ENCODE data around the gene CFL2.
"Not testable (repeated sequence)": the region's sequence is repeated elsewhere in the genome, so short reads cannot be mapped to it uniquely, and the experiment has no call there.

Gene CFL2

DNA sequence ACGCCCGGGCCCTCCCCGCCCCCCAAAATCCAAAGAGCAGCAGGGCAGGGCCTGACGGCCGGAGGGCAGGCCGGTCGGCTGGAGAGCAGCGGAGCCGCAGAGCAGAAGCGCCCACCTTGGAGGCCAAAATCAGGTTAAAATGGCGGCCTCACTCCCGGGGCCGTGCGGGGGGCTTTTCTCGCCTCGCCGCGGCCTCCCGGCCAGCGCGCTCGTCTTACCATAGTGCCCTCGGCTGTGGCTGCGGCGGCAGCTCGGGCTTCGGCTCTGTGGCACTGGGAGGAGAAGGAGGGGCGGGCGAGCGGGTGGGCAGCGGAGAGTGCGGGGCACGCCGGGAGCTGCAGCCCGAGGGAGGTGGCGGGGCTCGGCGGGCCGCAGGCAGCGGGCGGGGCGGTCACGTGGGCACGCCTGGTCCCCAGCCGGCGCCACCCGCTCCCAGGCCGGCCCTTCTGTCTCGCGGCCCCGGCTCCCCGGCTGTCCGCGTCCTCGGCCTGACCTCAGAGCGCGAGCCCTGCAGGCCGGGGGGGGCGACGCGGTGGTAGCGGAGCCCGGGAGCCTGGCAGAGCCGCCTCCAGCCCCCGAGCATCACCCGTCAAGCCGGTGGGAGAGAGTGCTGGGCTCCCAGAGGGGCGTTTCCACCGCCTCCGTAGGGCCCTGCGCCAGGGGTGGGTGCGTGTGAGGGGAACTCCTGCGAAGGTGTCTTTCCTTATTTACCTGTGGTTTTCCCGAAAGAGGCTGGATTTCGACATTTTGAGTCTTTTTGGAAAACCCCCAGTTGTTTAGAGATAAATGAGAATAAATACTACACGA is at the start of gene CFL2:
TSS of gene CFL2 (minus strand) at position 274 of the 807 bp plus-strand sequence. CDS start at position 221, 53 bp downstream.
- peak; percentile 96 for DNase-seq

DNA sequence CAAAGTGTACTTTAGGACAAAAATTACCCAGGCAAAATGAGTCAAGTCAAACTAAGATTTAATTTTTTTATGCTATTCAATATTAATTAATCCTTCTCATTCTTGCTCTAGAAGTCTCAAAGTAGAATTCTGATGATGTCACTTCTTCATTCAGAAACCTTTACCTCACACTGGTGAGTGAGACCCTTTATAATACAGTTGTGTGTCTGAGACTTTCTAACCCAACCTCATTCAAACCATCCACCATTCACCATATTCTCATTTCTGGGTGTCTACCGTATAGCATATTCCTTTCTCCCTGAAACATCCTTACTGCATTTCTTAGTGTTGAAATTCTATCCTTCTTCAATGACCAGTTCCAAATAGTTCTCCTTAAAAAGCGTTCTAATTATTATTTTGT is 40.8 kb upstream of the CFL2 start:
- no peak for DNase-seq

DNA sequence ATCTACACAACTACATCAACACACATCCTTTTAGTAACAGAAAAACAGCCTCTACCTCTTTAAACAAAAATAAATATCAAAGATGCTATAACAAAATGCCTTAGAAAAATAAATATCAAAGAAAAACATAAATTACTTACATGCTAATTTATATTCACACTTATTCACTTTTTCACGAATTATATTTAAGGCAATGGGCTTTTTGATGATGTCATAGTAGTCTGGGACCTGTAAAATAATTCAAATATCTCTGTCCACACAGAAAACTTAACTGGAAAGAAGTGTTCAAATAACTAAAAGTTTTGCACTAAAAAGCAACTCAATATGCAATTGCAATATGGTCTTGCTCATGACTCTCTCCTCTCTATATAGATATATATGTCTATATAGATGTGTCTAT is 40.3 kb upstream of the CFL2 start:
- DNase-seq = no peak

DNA sequence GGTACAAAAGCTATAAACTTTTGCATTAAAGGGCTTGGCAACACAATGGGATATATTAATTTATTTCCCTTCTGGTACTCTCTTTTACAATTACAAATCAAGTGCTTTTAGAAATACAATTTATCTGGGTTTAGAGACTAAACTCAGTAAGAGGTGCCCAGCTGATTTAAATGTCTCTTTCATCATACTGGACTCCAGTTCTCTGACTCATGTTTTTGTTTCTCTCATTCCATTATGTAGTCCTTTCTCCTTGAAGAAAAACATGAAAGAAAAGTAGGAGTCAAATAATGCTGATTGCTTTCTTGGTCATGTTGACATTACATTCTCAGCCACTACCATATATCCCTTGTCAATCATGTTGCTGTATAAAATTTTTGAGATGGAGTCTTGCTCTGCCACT is 36.3 kb upstream of the CFL2 start:
- no peak for DNase-seq

DNA sequence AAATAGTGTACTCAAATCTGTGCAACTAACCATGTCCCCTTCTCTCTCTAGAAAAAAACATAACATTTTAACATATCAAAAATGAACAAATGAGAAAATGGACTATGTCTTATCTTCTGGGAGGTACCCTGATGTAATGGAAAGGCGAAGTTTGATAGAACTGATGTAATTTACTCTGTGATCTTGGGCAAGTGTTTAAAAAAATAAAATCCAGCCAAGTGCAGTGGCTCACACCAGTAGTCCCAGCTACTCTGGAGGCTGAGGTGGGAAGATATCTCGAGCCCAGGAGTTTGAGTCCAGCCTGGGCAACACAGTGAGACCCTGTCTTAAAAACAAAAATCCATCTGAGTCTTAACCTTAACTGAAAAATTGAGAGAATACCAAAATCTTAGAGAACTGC is 35.8 kb upstream of the CFL2 start:
- no peak for DNase-seq

DNA sequence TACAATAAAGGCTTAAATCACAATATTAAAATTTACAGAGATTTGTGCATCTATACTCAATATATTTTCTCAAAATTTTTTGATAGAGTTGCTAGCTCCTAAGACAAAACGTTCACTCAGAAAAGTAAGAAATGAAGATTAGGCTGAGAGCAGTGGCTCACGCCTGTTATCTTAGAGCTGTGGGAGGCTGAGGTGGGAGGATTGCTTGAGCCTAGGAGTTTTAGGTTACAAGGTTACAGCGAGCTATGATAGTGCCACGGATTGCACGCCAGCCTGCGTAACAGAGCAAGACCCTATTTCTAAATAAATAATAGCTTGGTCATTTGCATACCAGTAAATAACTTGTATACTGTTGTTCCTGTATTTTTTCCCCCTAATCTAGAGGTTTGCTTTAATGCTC is 35.0 kb upstream of the CFL2 start:
- no peak for DNase-seq

DNA sequence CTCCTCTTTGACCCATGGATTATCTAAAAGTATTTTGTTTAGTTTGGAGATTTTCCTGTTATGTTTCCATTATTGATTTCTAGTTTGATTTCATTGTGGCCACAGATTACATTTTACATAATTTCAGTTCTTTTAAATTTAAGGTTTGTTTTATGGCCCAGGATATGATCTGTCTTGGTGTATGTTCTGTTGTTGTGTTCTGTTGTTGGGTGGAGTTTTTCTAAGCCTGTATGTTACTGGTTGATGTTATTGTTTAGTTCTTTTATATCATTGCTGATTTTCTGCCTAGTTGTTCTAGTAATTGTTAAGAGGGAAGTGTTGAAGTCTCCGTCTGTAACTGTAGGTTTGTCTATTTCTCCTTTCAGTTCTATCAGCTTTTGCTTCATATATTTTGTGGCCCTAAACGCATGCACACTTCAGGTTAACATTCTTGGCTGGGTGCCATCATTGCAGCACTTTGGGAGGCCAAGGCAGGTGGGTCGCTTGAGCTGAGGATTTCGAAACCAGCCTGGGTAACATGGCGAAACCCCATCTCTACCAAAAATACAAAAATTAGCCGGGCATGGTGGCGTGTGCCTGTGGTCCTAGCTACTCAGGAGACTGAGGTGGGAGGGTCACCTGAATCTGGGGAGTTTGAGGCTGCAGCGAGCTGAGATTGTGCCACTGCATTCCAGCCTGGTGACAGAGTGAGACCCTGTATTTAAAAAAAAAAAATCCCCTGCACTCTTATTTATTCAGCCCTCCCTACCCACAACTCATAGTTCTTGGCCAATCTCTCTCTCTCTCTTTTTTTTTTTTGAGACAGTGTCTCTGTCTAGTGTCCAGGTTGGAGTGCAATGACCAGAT is 28.1 kb upstream of the CFL2 start:
- DNase-seq = no peak

DNA sequence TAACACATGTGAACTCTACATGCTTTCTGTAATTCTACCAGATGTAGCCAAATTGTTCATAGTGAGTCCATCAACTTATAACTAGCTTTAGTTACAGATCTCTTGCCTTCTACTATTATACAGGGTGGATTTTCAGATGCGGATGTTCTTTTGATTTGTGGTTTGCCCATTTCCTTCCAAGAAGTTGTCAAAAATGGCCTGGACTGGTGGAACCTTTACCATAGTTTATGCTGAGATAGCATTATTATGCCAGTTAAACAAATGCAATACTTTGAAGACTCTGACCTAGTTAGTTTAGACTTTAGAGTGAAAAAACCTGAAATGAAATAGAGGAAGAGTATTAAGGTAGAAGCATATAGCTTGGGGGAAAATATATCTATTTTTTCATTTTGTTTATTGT is 27.4 kb upstream of the CFL2 start:
- DNase-seq = no peak

DNA sequence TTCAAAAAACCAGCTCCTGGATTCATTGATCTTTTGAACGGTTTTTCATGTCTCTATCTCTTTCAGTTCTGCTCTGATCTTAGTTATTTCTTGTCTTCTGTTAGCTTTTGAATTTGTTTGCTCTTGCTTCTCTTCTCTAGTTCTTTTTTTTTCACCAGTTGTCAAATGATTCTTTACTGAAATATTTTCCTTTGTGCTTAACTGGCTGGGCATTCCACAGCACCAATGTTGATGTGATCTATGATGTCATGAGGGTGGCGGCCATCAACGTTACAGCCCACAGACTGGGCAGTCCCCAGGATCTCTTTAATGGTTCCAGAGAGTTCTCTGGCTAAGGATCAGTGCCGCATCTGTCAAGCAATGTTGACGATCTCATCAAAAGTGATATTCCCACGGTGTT is 25.7 kb upstream of the CFL2 start:
- not testable (repeated sequence) for DNase-seq

DNA sequence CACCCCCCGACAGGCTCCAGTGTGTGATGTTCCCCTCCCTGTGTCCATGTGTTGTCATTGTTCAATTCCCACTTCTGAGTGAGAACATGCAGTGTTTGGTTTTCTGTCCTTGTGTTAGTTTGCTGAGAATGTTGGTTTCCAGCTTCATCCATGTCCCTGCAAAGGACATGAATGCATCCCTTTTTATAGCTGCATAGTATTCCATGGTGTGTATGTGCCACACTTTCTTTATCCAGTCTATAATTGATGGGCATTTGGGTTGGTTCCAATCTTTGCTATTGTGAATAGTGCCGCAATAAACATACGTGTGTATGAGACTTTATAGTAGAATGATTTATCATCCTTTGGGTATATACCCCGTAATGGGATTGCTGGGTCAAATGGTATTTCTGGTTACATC is 22.7 kb upstream of the CFL2 start:
- not testable (repeated sequence) for DNase-seq

DNA sequence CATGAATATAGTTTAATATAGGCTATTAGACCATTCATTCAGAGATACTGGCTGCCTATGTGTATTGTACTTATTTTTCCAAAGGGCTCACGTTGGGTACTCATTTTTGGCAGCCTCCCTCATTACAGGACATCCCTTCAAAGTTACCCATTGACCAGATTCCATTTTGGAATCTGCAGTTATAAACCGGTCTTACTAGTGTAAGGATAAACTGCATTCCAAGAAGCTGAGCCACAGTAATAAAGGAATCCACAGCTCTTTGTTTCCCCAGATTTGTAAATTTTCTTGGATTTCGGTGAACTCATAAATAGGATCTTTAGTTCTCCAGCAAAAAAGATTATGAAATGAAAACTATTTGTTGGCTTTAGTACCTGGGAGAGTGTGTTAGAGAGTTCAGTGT is 18.9 kb upstream of the CFL2 start:
- no peak for DNase-seq

DNA sequence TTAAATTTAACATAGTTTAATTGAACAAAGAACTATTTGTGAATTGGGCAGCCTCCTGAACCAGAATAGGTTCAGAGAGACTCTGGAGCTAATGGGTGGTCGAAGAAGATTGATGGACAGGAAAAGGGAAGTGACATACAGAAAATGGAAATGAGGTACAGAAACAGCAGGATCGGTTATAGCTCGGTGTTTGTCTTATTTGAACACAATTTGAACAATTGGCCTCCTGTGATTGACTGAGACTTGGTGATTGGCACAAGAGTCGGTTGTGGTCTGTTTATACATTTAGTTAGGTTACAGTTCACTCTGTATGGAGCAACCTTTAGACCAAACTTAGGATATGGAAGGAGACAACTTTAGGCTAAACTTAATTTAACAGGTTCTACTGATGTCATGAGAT is 18.4 kb upstream of the CFL2 start:
- no peak for DNase-seq

DNA sequence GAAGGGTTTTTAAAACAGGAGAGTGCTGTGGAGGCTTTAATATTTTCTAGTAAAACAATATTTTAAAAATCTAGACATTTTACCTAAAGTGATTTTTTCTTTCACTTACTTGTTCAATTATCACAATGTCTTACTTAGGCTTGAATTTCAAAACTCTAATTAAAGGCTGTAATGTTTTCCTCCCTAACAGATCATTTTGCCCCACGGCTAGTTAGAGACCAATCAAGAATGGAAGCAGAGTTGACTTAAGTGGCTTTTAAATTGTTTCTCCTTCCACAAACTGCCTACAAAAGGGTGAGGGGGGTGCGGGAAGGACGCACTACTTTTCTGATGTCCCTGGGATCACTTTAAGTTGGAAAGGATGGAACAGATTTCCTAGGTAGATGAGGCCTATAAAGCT is 9.5 kb upstream of the CFL2 start:
- peak; percentile 28 for DNase-seq

DNA sequence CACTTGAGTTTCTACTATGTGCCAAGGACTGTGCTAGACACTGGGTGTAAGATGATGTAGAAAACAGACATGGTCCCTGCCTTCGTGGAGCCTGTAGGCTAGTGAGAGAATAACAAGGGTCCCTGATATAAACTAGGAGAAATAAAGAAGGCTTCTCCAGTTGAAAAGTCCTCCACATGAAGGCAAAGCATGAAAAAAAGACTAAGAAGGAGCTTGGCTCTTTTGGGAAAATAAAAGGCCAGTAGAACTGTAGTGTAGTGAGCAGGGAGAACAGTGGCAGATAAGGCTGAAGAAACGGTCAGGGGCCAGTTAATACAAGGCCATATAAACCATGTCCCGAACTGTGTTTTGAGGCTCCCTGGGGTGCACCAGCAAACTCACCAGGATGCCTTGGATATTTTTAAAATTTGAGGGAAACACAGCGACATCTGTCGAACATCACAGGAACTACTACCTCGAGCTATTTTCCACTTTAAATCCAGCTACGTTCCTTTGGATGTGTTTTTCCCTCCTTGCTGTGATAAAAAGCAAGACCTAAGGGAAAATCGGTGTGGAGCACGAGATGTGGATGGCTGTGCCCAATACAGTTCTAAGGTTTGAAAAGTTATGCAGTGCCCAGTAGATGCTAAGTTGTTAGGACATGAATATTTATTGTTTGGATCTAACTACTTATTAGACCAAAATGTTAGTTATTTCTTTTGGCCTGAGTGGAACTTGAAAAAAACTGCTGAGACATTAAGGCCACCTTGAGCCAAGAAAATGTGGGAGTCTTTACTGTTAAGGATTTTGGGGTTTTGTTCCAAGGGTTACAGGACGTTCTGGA is 8.5 kb upstream of the CFL2 start:
- peak; percentile 79 for DNase-seq

DNA sequence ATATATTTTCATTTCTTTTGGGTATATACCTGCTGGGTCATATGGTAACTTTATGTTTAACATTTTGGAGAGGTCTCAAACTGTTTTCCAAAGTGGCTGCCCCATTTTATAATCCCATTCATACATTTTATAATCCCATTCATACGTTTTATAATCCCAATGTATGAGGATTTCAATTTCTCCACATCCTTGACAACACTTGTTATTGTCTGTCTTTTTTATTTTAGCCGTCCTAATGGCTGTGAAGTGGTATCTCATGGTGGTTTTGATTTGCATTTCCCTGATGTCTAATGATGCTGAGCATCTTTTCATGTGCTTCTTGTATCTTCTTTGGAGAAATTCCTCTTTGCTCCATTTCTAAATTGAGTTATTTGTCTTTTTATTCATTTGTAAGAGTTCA is 6.7 kb upstream of the CFL2 start:
- no peak for DNase-seq

DNA sequence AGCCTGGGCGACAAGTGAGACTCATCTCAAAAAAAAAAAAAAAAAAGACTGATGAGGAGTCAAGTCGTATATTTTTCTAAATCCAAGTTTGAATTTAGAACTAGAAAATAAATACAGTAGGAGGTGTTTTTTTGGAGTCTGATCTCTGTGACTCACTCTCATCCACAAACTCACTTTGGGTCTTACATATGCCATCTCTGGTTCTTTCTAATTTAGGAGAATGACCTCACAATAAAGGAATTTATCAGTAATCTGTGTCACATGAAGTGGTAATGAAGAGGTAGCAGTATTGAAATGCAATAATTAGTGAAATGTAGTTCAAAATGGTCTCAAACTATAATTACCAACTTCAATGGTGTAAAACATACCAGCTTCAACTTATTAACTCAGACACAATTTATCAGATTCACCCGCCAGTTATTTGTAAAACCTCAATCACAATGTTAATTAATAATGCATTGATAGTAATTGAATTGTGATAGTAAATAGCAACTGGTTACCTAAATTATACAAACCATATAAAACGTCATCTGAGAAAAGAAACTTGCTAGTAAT is 4.4 kb upstream of the CFL2 start:
- peak; percentile 11 for DNase-seq

DNA sequence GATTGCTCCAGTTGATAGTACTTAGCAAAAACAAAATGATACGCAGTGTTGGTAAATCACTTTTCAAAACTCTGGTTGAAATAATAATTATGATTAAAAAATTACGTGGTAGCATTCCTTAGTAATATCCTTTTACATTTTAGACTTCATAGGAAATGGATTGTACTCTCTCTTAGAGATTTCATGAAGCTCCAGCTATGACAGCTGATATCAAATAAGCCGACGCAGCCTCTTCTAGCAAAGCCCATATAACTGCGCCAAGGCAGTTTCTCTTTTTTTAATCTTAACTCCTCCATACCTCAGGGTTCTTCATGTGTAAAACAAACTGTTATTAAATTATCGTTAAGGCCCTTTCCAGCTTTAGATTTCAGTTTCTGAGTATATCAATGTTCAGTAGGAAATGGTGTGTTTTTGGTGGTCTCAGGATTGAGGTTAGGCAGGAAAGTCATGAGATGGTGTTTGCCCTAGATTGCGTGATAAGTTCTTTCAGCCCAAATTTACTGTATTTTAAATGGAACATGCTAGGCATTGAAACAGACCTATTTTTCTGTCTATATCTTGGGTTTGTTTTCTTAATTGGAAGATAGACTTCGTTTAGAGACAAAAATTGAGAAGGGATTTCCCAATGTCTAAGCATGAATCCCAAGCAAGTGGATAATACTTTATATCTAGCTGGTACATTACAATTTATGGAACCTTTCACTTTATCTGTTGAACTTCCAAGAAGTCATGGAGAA is 902 bp upstream of the CFL2 start:
- DNase-seq = no peak

DNA sequence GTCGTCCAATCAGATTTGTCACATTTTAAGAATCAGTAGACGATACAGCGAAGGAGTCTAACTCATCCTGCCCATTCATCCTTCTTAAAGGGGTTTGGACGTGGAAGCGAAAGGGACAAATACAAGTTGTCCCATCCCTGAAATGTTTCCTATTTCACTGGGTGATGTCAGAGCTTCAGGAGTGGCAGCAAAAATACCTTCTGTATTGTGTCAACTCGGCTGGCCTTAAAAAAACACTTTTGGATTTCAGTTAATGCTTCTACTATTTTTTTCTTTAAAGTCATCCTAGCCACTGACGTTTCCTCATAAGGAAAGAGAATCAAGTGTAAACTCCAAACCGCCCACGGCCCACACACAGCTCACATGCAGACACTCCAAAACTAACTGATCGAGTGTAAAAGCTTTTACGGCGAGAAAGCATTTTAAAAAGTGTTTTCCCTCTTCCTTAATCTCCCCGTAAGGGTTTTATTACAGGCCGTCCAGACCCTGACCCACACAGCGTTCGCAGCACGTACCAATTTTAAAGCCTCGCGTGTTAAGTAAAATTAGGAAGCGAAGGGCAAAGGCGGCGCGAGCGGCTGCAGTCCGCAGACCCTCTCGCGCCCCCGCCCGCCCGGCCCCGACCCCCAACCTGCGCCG is 593 bp downstream of the CFL2 start:
- DNase-seq = peak; percentile 69

DNA sequence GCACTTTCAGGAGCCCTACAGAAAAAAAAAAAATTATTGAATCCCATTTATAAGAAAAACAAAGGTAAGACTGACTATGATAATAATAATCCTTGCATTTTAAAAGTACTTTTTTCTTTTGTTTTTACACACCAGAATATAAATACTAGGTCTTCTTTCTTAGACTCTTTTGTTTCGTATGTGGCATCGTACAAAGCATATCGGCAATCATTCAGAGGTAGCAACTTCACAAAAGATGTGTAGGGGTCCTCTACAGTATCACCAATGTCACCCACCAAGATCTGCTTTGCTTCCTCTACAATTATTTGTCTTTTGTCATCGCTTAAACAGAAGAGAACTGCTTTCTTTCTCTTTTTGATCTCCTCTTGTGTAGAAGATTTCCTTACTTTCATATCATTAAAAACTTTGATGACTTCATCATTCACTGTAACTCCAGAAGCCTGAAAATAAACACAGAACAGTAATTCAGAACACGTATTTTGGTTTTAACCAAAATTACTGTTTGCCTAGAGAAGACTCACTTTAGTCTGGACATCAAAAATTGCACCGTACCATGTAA is 1.2 kb downstream of the CFL2 start:
- no peak for DNase-seq

DNA sequence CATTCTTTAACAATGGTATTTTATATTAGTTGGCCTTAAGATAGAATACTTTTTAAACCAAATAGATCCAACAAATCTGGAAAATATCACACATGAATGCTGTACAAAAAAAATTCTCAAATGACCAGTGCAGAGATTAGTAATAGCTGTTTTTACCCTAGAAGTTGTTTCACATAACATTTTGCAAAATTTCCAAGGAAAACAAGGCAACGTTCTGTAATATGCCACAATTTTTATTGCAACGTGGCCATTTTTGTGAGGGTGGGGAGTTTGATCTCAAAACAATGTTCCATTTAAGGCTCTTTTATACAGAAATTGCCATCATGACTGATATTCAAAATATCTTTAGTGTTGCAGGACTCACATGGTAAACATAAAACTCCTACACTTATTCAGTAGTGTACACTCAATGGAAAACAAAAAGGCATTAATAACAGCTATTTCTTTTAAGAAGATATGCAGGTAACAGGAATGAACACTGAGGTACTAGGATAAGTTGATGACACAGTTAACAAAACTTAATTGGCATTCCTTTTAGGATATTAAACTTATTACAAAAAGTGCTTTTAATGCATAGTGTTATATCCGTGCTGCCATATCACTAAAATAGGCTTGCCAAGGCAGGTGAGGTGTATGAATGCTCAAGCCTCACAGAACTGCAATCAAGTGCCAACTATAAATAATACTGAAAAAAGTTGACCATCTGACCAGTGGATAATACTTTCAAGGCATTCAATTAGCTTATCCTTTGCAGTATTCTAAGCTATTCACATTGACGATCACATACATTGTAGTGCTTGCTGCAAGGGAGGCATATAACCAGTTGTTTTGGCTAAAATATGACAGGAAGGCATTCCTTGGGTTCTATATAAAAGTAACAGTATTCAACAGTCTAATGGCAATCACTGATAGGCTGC is 2.3 kb downstream of the CFL2 start:
- no peak for DNase-seq

All from NCI-H69 (cell line).